Activated T-cell treated with anti-CD3 and anti-CD28 coated beads, Interleukin-2, amount 50 U/mL, for 1 hour (primary cell): ENCODE data around the gene PPIE.

Experiments used
- DNase-seq: peaks from one replicate; pipeline ENCODE4 v3.0.0-alpha.2; 2020

The PPIE gene

DNA sequence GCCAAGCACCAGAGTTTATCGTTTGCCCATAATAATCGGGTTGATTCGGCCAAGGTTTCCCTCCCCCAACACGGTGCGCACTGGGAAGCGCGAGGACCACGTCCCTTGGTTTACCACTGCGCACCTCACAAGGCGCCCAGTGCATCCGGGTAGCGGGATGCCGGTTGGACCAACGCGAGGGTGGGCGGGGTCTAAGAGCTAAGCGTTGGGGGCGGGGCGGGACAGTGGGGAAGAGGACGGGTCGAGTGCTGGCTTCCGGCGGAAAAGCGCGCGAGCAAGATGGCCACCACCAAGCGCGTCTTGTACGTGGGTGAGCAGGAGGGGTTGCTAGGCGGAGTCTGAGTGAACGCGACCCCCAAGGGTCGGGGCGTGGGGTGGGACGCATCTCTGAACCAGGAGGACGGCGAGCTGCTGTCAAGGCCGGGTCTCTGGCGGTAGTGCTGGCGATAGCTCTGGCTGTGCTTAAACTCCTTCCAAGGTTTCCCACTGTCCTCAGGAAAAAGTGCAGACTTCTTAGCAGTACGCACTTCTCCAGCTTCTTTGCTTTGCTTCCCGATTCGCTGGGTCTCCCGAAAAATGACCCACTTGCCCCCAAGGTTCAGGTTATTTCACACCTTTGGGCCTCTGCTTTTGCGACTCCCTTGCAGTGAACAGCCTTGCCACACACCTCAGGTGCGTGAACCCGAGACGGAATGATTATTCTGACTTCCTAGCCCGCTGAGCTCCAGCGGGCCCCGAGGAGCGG, at the start of gene PPIE:
TSS of gene PPIE (plus strand) at position 261 of the 745 bp plus-strand sequence. CDS start at position 280, 19 bp downstream.
- peak; percentile 91 for DNase-seq

DNA sequence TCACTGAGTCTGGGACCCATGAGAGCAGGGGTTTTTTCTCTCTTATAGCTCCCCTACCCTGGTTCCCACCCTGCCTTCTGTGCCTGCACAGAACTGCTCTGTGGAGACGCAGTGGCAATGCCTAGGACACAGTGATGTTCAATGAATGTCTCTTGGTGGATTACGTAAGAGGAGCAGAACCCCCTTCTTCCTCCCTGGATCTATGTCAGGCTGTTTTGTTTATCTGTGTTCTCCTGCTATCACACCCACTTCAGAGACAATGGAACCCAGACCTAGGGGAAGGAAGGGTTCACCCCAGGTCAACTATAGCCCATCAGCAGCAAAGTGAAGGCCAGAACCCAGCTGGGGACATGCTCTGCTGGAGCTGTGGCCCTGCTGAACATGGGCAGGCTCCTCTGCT, 49.5 kb upstream of the PPIE start:
- no peak for DNase-seq

DNA sequence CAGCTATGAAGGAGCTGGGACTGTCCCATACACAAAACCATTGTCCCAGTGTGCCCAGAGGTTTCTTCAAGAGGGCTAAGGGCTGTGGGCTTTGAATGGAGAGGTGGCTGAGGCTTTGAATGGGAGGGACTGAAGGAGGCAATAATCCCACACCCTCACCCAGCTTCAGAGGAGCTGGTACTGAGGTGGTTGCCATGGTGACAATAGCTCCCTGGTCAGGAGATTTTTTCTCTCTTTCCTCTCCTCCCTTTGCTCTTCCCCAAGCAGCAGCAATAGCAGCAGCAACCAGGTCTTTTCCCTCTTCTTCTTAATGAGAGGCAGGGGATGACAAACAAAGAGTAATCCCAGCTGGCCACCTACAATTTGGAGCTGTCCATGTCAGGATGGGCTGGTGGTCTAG, 49.0 kb upstream of the PPIE start:
- DNase-seq: no peak

- DNase-seq: no peak
Observed at GRCh38 chr1:39690225-39690624, 48.5 kb upstream of the PPIE start.

DNA sequence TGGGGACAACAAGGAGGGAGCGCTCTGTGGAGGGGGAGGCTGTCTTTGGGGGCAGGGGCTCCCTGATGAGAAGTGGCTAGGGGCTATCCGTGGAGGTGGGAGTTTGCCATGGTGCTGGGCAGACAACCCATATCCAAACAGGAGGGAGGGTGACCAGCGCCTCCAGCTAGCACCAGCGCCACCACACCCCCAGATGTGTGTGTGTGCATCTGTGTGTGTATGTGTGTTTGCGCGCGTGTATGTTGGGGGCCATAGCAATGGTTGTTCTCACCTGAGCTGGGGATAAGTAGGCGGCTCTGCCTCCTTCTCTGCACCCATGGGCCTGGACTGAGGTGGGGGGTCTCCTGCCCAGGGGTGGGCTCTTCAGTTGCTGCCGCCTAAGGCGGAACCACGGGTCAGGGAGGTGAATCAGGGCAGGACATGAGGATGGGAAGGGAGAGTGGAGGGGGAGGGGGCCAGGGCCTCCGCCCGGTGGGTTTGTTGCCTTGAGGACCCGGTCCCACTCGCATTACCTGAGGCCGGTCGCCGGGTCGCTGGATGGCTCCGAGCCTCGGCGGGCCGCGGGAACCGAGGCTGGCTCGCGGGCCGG, 47.8 kb upstream of the PPIE start:
- no peak for DNase-seq

DNA sequence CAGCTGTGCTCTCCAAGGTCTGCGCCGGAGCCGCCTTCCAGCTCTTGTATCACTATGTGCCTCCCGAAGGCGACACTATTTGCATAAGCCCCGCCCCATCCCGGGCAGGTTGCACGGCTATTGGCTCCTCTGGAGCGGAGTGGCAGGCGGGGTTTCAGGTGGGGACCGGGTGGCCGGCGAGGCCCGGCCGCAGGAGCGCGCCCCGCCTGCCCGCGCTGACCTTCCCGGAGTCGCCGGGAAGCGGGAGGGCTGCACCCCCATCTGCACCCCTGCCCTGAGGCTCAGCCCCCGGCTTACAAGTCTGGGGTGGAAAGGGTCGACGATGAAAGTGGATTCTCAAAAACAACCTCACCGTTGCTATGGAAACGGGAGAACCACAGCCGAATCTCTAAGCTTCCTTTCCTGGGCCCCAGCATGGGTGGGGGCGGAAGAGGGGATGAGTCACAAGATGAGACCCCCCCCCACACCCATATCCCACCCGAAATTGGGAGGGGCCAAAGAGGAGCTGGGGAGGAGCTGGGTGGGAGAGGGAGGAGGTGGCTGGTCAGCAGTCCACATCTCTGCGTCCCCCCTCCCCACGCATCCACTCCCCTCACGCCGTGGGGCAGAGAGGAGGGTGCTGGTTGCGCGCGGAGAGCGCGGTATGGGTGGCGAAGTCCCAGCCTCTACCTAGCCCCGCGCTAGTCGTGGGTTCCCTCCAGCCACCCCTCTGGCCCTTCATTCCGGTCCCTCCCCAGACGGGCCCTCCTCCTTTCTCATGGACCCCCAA, 47.1 kb upstream of the PPIE start, which contains the start of gene HPCAL4:
TSS of gene HPCAL4 (minus strand) at position 51 of the 769 bp plus-strand sequence. CDS start 6,830 bp downstream, outside the sequence.
- peak; percentile 91 for DNase-seq

DNA sequence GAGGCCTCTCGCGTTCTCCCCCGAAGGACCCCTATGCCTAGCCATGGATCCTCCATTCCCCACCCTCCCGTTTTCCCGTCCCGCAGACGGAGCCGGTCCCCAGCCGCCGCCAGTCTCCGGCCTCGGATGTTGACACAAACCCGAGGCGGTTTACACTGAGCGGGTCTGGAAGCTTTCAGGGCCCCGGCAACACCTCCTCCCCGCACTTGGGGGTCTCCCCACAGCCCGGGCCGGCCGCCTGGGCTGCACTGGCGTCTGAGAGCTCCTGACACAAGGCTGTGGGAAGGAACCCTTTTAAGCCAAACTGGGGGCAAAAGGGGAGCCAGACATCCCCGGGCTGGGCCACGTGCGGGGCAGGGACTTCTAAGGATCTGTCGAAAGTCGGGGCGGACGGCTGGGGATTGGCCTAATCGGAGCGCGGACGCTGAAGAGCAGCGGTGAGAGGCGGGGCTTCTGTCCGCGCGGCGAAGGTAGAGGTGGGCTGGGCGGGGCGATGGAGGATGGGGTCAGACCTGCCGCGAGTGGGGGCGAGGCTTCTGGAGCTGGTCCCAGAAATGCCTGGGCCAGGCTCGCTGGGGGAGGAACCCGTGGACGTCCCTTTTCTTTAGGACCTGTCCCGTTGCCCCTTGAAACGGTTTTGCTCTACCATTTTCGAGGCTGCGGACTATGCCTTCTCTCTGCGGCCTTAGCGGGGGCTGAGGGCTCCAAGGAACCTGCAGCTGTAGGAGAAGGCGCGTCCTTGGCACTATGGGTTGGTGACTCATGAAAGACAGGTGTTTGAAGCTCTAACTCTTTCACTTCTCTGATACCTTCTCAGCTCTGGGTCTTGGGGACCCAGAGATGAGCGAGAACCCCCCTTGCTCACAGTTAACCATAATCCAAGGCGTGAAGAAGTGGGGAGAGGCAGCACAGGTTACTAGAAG, 46.3 kb upstream of the PPIE start:
- DNase-seq: no peak

DNA sequence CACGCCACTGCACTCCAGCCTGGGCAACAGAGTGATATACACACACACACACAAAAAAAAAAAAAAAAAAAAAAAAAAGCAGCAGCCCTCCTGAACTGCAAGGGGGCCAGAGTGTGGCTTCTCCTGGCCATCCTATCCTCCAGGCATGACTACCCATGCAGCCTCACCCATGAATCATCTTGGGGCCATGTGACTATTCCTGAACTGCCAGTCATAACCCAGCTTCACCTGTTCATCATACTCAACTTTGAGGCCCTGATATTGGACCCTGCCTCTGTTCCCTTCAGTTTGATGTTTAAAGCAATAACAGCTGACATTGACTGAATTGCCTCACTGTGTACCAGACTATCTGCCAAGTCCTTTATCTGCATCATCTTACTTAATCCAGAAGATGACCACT, 44.7 kb upstream of the PPIE start:
- no peak for DNase-seq

DNA sequence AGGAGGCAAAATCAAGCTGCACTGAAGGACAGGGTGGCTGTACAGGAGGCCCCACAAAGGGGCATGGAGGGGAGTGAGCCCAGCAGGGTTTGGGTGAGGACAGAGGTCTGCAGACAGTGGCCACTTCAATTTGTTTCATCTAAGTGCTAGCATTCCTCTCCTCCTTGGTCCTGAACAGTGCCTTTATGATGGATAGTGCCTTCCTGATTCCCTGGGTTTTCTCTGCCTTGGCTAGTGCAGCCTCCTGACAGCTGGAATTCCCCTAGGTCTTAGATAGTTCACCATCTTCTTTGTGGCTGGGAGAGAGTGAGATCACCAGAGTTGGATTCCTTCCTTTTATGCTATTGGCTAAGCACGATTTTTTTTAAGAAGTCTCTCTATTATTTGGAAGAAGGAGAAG, 43.7 kb upstream of the PPIE start:
- no peak for DNase-seq

- DNase-seq: no peak
Observed at GRCh38 chr1:39696448-39696847, 42.2 kb upstream of the PPIE start.

GRCh38 chr1:39698568-39698967, 40.1 kb upstream of the PPIE start:
- DNase-seq: no peak

- DNase-seq: no peak
Observed at GRCh38 chr1:39699419-39699818, 39.3 kb upstream of the PPIE start.

- no peak for DNase-seq
Observed at GRCh38 chr1:39700348-39700747, 38.3 kb upstream of the PPIE start.

DNA sequence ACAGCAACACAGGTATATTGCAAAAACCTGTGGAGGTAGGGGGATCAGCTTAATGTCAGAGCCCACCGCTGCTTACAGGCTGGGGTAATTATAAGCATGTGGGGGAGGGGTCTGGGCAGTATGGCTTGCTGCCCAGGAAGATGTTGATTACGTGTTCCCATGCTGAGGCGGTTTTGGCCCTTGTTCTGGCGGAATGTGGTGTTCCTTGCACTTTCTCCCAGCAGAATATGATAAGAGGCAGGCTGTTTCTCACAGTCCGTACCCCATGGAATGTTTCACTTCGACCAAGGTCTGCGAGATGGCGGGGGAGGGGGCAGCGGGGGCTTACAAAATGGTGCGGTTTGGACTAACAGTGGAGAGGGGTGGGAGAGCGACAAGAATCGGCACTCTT, 37.6 kb upstream of the PPIE start:
- DNase-seq: no peak

GRCh38 chr1:39704757-39705156, 33.9 kb upstream of the PPIE start:
- DNase-seq: no peak

GRCh38 chr1:39707506-39707905, 31.2 kb upstream of the PPIE start:
- DNase-seq: no peak

DNA sequence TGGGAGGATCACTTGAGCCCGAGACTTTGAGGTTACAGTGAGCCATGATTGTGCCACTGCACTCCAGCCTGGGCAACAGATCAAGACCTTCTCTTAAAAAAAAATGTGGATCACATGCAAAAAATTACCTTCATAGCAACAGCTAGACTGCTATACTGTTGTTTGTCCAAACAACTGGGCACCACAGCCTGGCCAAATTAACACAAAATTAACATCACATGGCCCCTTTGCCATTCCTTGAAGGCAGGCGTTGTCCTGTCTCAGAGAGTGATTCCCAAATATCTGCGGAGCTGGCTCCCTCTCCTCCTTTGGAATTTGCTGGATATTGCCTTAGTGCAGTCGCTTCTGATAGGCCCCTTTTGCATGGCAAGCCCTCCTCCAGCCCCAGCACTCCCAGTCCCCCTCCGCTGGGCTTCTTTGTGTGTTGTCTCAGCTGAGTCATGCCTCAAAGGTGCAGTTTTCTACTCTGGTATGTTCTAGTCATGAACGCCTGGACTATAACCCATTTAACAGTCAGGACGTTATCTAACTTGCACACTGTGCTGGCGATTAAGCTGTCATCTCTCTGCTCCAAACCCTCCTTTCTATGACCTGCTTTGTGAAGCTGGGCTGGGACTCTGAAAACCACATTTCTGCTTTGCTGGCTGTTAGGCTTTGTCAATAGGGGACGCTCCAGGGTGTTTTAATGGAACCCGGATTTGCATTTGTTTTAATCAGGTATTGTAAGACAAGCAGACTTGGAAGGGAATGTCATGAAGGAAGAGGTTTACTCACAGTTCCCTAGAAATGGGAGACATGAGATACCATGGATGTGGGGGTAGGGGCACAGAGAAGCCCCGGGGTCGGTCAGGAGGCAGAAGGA, 27.3 kb upstream of the PPIE start:
- DNase-seq: no peak

DNA sequence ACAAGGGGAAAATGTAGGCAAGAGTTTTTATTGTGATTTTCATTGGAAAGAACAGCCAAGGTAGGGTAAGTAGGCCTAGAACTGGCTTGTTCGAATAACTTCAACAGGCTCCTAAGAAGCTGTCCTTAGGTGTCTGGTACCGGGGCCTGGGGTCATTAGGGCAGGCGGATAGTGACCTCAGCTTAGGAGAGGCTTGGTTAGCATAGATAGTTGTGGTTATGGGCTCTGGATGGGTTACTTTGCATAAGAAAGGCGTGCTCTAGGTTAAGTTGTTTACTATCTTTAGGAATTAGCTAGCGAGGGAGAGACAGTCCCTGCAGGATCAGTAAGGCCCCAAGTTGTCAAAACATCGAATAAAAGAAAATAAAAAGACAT, 26.7 kb upstream of the PPIE start:
- no peak for DNase-seq

GRCh38 chr1:39713557-39713956, 25.1 kb upstream of the PPIE start:
- DNase-seq: no peak

DNA sequence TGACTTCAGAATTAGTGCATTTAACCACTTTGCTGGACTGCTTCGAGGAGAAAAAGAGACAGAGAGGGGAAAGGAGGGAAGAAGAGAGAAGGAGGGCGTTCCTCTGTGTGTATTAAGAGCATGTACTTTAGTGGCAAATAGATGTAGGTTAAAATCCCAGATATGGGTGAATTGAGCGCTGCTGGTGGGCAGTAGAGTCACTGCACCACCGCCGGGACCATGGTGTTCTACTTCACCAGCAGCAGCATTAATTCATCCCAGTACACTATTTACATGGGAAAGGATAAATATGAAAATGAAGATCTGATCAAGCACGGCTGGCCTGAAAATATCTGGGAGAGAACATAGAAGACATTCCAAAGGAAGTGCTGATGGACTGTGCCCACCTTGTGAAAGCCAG, 20.9 kb upstream of the PPIE start:
- DNase-seq: no peak

DNA sequence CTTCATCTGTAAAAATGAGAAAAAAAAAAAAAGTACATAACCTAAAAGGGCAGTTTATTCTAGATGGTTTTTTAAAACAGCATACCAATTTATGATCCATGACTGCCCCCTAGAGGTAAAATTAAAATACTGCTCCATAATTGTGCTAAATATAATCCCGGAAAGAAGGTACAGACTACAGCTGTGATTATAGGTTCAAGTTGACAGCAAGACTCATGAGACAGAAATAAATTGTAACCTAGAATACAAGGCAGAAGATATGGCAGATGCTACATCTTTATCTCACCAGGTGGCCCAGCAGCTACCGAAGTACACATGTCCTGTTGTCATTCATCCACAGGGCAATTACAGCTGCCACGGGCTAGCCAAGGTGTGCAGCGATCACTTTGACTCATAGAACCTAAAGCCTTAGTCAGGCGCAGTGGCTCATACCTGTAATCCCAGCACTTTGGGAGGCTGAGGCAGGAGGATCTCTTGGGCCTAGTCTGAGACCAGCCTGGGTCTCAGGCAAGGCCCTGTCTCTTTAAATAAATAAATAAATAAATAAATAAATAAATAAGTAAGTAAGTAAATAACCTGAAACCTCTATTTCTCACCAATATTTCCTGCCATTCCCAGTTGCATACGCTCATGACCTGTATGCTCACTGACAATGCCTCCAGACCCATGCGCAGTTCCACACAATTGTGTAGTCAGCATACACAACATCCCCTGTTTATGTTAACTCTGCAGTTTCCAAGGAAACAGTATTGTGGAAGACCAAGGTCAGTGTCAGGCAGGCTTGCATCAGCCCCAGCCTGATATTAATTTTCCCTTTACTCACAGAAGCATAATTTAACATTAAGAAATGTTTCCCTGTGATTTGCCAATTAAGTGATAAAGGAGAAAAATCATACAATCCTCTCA, 18.3 kb upstream of the PPIE start:
- no peak for DNase-seq
